Neuronal stem cell (in vitro differentiated cells): Measurements from ENCODE around the gene LRP1.

ENCODE experiments used
- DNase-seq: peaks from one replicate; pipeline ENCODE4 v3.0.0-alpha.2; 2013; ENCODE audit warnings: low spot score
- H2AFZ ChIP-seq: one replicate; pipeline ENCODE4 v1.6.1; 2013; ENCODE audit warnings: mild to moderate bottlenecking, low read length, inconsistent platforms
- H2AK5ac ChIP-seq: 2 replicates; pipeline ENCODE4 v1.6.1; 2013; ENCODE audit warnings: low read depth, mild to moderate bottlenecking, inconsistent platforms, low read length, moderate library complexity, mixed read lengths
- H2BK120ac ChIP-seq: 2 replicates; pipeline ENCODE4 v1.6.1; 2013; ENCODE audit warnings: low read depth, mild to moderate bottlenecking, inconsistent platforms, low read length, moderate library complexity, mixed read lengths
- H2BK12ac ChIP-seq: one replicate; pipeline ENCODE4 v1.6.1; 2013; ENCODE audit warnings: low read length, inconsistent platforms
- H2BK15ac ChIP-seq: 2 replicates; pipeline ENCODE4 v1.6.1; 2013; ENCODE audit warnings: mild to moderate bottlenecking, low read length, inconsistent platforms, mixed read lengths
- H2BK5ac ChIP-seq: one replicate; pipeline ENCODE4 v1.6.1; 2013; ENCODE audit warnings: inconsistent platforms, mild to moderate bottlenecking, low read length, moderate library complexity
- H3K14ac ChIP-seq: one replicate; pipeline ENCODE4 v1.6.1; 2013; ENCODE audit warnings: low read length, inconsistent platforms
- H3K18ac ChIP-seq: 2 replicates; pipeline ENCODE4 v1.6.1; 2013; ENCODE audit warnings: low read length, inconsistent platforms
- H3K23ac ChIP-seq: 2 replicates; pipeline ENCODE4 v1.6.1; 2013; ENCODE audit warnings: low read depth, mild to moderate bottlenecking, mixed read lengths, low read length, inconsistent platforms; ENCODE audit not compliant: poor library complexity
- H3K27ac ChIP-seq: replicated peaks from 3 replicates; pipeline ENCODE4 v1.5.1; 2013; ENCODE audit warnings: low read length, inconsistent platforms
- H3K27me3 ChIP-seq, 3 experiments: 2 replicates each; pipeline ENCODE4 v1.6.1; 2013; ENCODE audit warnings: low read length in 3 of 3, mild to moderate bottlenecking in 2 of 3, inconsistent platforms in 1 of 3, low read depth in 1 of 3, mixed read lengths in 1 of 3, moderate library complexity in 1 of 3; ENCODE audit not compliant: control insufficient read depth in 3 of 3, insufficient read depth in 3 of 3
- H3K36me3 ChIP-seq, 2 donors: replicated peaks in 1 of 2; 2 replicates each; pipeline ENCODE4 v1.6.1; 2013; ENCODE audit warnings: low read length in 2 of 2; ENCODE audit not compliant: control insufficient read depth in 2 of 2, insufficient read depth in 2 of 2
- H3K4ac ChIP-seq: 2 replicates; pipeline ENCODE4 v1.6.1; 2013; ENCODE audit warnings: inconsistent platforms, mild to moderate bottlenecking, low read length, moderate library complexity
- H3K4me1 ChIP-seq, 2 donors: 1 replicate in 1 of 2; 2 replicates in 1 of 2; pipeline ENCODE4 v1.6.1; 2013; ENCODE audit warnings: low read length in 2 of 2, low read depth in 1 of 2; ENCODE audit not compliant: control insufficient read depth in 2 of 2, insufficient read depth in 1 of 2
- H3K4me2 ChIP-seq: one replicate; pipeline ENCODE4 v1.6.1; 2013; ENCODE audit warnings: mild to moderate bottlenecking, low read length, inconsistent platforms; ENCODE audit not compliant: insufficient read depth, poor library complexity, severe bottlenecking
- H3K4me3 ChIP-seq, 2 donors: 2 replicates each; pipeline ENCODE4 v1.5.1; 2013; ENCODE audit warnings: low read length in 2 of 2, mild to moderate bottlenecking in 2 of 2, inconsistent platforms in 1 of 2, moderate library complexity in 1 of 2
- H3K79me1 ChIP-seq: one replicate; pipeline ENCODE4 v1.6.1; 2013; ENCODE audit warnings: low read depth, mild to moderate bottlenecking, inconsistent platforms, low read length, moderate library complexity
- H3K9ac ChIP-seq: one replicate; pipeline ENCODE4 v1.6.1; 2013; ENCODE audit warnings: mild to moderate bottlenecking, low read depth, low read length, inconsistent platforms; ENCODE audit not compliant: poor library complexity
- H3K9me3 ChIP-seq, 2 donors: replicated peaks in 1 of 2; 2 replicates each; pipeline versions ENCODE3 to v1.6.1; 2013; ENCODE audit warnings: low read length in 2 of 2, mild to moderate bottlenecking in 2 of 2, inconsistent platforms in 1 of 2, low read depth in 1 of 2, mixed read lengths in 1 of 2, moderate library complexity in 1 of 2; ENCODE audit not compliant: control insufficient read depth in 2 of 2, insufficient read depth in 1 of 2
- H4K8ac ChIP-seq: one replicate; pipeline ENCODE4 v1.6.1; 2013; ENCODE audit warnings: low read depth, mild to moderate bottlenecking, inconsistent platforms, low read length, moderate library complexity
- H4K91ac ChIP-seq: one replicate; pipeline ENCODE4 v1.6.1; 2013; ENCODE audit warnings: low read length, low read depth, mild to moderate bottlenecking, inconsistent platforms; ENCODE audit not compliant: poor library complexity
- WGBS, 2 donors: extraction: QIAGEN DNeasy Blood & Tissue Kit; methylation state at CpG; one replicate each; pipeline ENCODE4 v1.1.7; 2013; ENCODE audit warnings: missing lambda C conversion rate in 2 of 2, mixed read lengths in 1 of 2; ENCODE audit not compliant: insufficient read length in 2 of 2, insufficient replicate concordance in 1 of 2; ENCODE audit errors: extremely low coverage in 2 of 2; 5-methylcytosine and 5-hydroxymethylcytosine counted together

Gene LRP1

GRCh38 chr12:57204454-57204853, 76.2 kb downstream of the LRP1 start:
- no peak for DNase-seq
- no peaks in the 10 kb centered on the region for H3K27me3 ChIP-seq
- no peak overlapping the region for H3K14ac ChIP-seq
- H3K36me3 ChIP-seq = peaks cover 78 to 95% of the 10 kb centered on the region in 2 donors
- peak overlapping the region; percentile 39 for H2BK5ac ChIP-seq
- no peak overlapping the region for H3K9ac ChIP-seq
- H2BK15ac ChIP-seq = no peak overlapping the region
- no peak overlapping the region for H4K91ac ChIP-seq
- peaks cover 5% of the 10 kb centered on the region for H3K79me1 ChIP-seq
- H3K4ac ChIP-seq = no peak overlapping the region
- no peaks in the 10 kb centered on the region for H3K4me1 ChIP-seq
- no peak overlapping the region for H2BK12ac ChIP-seq
- H3K23ac ChIP-seq = no peak overlapping the region
- no peak overlapping the region for H2AK5ac ChIP-seq
- WGBS, 2 donors = no CpG with 5 or more reads among the region's 19 CpGs
- no peak overlapping the region for H3K4me3 ChIP-seq
- no peak overlapping the region for H2BK120ac ChIP-seq
- H2AFZ ChIP-seq = no peak overlapping the region
- no peak overlapping the region for H3K18ac ChIP-seq
- no peak overlapping the region for H3K4me2 ChIP-seq
- no peak overlapping the region for H3K27ac ChIP-seq
- peak overlapping the region; percentile 82 for H4K8ac ChIP-seq
- H3K9me3 ChIP-seq = peaks cover 0 to 1% of the 10 kb centered on the region in 2 donors

GRCh38 chr12:57205186-57205585, 76.9 kb downstream of the LRP1 start:
- Histone ChIP-seq H4K91ac (no peak overlapping the region), H3K27me3 (no peaks in the 10 kb centered on the region), H3K4ac (no peak overlapping the region), H3K4me2 (no peak overlapping the region), H3K4me1 (no peaks in the 10 kb centered on the region), H3K36me3 (peaks cover 78 to 95% of the 10 kb centered on the region in 2 donors), H4K8ac (no peak overlapping the region), H3K4me3 (no peak overlapping the region), H3K9ac (peak overlapping the region; percentile 12), H2BK120ac (no peak overlapping the region), H2BK12ac (no peak overlapping the region), H3K14ac (no peak overlapping the region), H3K9me3 (peaks cover 0 to 1% of the 10 kb centered on the region in 2 donors), H3K79me1 (peaks cover 3% of the 10 kb centered on the region), H3K23ac (no peak overlapping the region), H2AK5ac (no peak overlapping the region), H2BK15ac (no peak overlapping the region), H3K27ac (no peak overlapping the region), H2AFZ (no peak overlapping the region), H2BK5ac (no peak overlapping the region), H3K18ac (peak overlapping the region; percentile 38)
- WGBS, 2 donors = no CpG with 5 or more reads among the region's 26 CpGs
- DNase-seq = no peak

GRCh38 chr12:57205931-57206330, 77.6 kb downstream of the LRP1 start:
- peaks cover 81 to 95% of the 10 kb centered on the region in 2 donors for H3K36me3 ChIP-seq
- peaks cover 0 to 1% of the 10 kb centered on the region in 2 donors for H3K9me3 ChIP-seq
- H3K4me2 ChIP-seq = no peak overlapping the region
- H2BK120ac ChIP-seq = peak overlapping the region; percentile 94
- H4K8ac ChIP-seq = no peak overlapping the region
- H4K91ac ChIP-seq = no peak overlapping the region
- peaks cover 3% of the 10 kb centered on the region for H3K79me1 ChIP-seq
- no CpG with 5 or more reads among the region's 7 CpGs for WGBS, 2 donors
- H3K18ac ChIP-seq = no peak overlapping the region
- H2BK5ac ChIP-seq = no peak overlapping the region
- no peak overlapping the region for H2BK15ac ChIP-seq
- H3K27me3 ChIP-seq = no peaks in the 10 kb centered on the region
- no peaks in the 10 kb centered on the region for H3K4me1 ChIP-seq
- H3K27ac ChIP-seq = no peak overlapping the region
- DNase-seq = no peak
- H3K14ac ChIP-seq = no peak overlapping the region
- H3K4me3 ChIP-seq = peak overlapping the region in 1 of 2 donors; percentile 27
- H2BK12ac ChIP-seq = no peak overlapping the region
- H2AFZ ChIP-seq = no peak overlapping the region
- H2AK5ac ChIP-seq = no peak overlapping the region
- H3K9ac ChIP-seq = peak overlapping the region; percentile 60
- no peak overlapping the region for H3K4ac ChIP-seq
- peak overlapping the region; percentile 34 for H3K23ac ChIP-seq

- no peak overlapping the region for H2BK120ac ChIP-seq
- H4K8ac ChIP-seq = no peak overlapping the region
- peaks cover 72 to 95% of the 10 kb centered on the region in 2 donors for H3K36me3 ChIP-seq
- no peaks in the 10 kb centered on the region for H3K4me1 ChIP-seq
- H3K14ac ChIP-seq = no peak overlapping the region
- no peak overlapping the region for H2BK12ac ChIP-seq
- H3K79me1 ChIP-seq = no peaks in the 10 kb centered on the region
- H4K91ac ChIP-seq = no peak overlapping the region
- H3K9ac ChIP-seq = no peak overlapping the region
- H3K27me3 ChIP-seq = no peaks in the 10 kb centered on the region
- no peak for DNase-seq
- H3K18ac ChIP-seq = no peak overlapping the region
- H2AK5ac ChIP-seq = no peak overlapping the region
- H2BK15ac ChIP-seq = no peak overlapping the region
- no peak overlapping the region for H2AFZ ChIP-seq
- WGBS, 2 donors = no CpG with 5 or more reads among the region's 29 CpGs
- no peak overlapping the region for H3K4me3 ChIP-seq
- H2BK5ac ChIP-seq = no peak overlapping the region
- H3K9me3 ChIP-seq = peaks cover 0 to 1% of the 10 kb centered on the region in 2 donors
- H3K4me2 ChIP-seq = no peak overlapping the region
- no peak overlapping the region for H3K27ac ChIP-seq
- H3K23ac ChIP-seq = no peak overlapping the region
- no peak overlapping the region for H3K4ac ChIP-seq
Observed at GRCh38 chr12:57207731-57208630, 79.7 kb downstream of the LRP1 start.
